HG02759 (cell line): Measurements from ENCODE around the gene TAB2.
"Not testable (repeated sequence)": the region's sequence is repeated elsewhere in the genome, so short reads cannot be mapped to it uniquely, and the experiment has no call there.

Source experiments
- ATAC-seq: cut with Tn5 transposase; IDR thresholded peaks from one replicate; pipeline ENCODE4 v1.9.1; 2021; ENCODE audit warnings: mild to moderate bottlenecking, moderate library complexity; ENCODE audit not compliant: unreplicated experiment

Gene TAB2

GRCh38 chr6:149455031-149455732 is 137.7 kb downstream of the TAB2 start:
- ATAC-seq, result no peak

GRCh38 chr6:149456311-149457021 is 139.0 kb downstream of the TAB2 start:
- no peak for ATAC-seq

GRCh38 chr6:149457316-149457884 is 139.9 kb downstream of the TAB2 start:
- ATAC-seq, result no peak

GRCh38 chr6:149458196-149458595 is 140.7 kb downstream of the TAB2 start:
- no peak for ATAC-seq

- ATAC-seq, result no peak
Observed at GRCh38 chr6:149458806-149459205, 141.3 kb downstream of the TAB2 start.

- ATAC-seq, result no peak
Observed at GRCh38 chr6:149459761-149460160, 142.2 kb downstream of the TAB2 start.

- ATAC-seq, result not testable (repeated sequence)
Observed at GRCh38 chr6:149460249-149460648, 142.7 kb downstream of the TAB2 start.
